ENCODE results near the gene PIM1.

The PIM1 gene

GRCh38 chr6:37137201-37138090 lies 32.5 kb upstream of the PIM1 start:
- DNase-seq (ENCODE audit: low read depth): peak; percentile 12

GRCh38 chr6:37138856-37139229 lies 31.1 kb upstream of the PIM1 start:
- DNase-seq (ENCODE audit: low read depth): no peak

GRCh38 chr6:37139230-37139962 lies 30.6 kb upstream of the PIM1 start:
- no peak for DNase-seq (ENCODE audit: low read depth)

- no peak for DNase-seq (ENCODE audit: low read depth)
These were observed 29.8 kb upstream of the PIM1 start for GRCh38 chr6:37140145-37140544.

GRCh38 chr6:37141281-37142049 lies 28.5 kb upstream of the PIM1 start:
- DNase-seq (ENCODE audit: low read depth): no peak

GRCh38 chr6:37142050-37142614 lies 27.8 kb upstream of the PIM1 start:
- no peak for DNase-seq (ENCODE audit: low read depth)

GRCh38 chr6:37143585-37143984 lies 26.4 kb upstream of the PIM1 start:
- DNase-seq (ENCODE audit: low read depth): no peak

GRCh38 chr6:37145443-37145842 lies 24.5 kb upstream of the PIM1 start:
- DNase-seq (ENCODE audit: low read depth): no peak

GRCh38 chr6:37146735-37147157 lies 23.2 kb upstream of the PIM1 start:
- no peak for DNase-seq (ENCODE audit: low read depth)

GRCh38 chr6:37149745-37150144 lies 20.2 kb upstream of the PIM1 start:
- DNase-seq (ENCODE audit: low read depth): no peak

GRCh38 chr6:37150314-37150713 lies 19.6 kb upstream of the PIM1 start:
- no peak for DNase-seq (ENCODE audit: low read depth)

- DNase-seq (ENCODE audit: low read depth): no peak
These were observed 14.3 kb upstream of the PIM1 start for GRCh38 chr6:37155394-37156312.

- no peak for DNase-seq (ENCODE audit: low read depth)
These were observed 11.4 kb upstream of the PIM1 start for GRCh38 chr6:37158508-37158907.

- DNase-seq (ENCODE audit: low read depth): no peak
These were observed 8.8 kb upstream of the PIM1 start for GRCh38 chr6:37160922-37161778.

- DNase-seq (ENCODE audit: low read depth): no peak
These were observed 7.2 kb upstream of the PIM1 start for GRCh38 chr6:37162740-37163139.

GRCh38 chr6:37168163-37168758 lies 1.7 kb upstream of the PIM1 start:
- DNase-seq (ENCODE audit: low read depth): no peak

- DNase-seq (ENCODE audit: low read depth): no peak
These were observed 999 bp upstream of the PIM1 start for GRCh38 chr6:37168811-37169495.

- peak; percentile 29 for DNase-seq (ENCODE audit: low read depth)
These were observed 585 bp downstream of the PIM1 start for GRCh38 chr6:37170273-37171200.

All from activated gamma-delta T cell treated with anti-CD3 and anti-CD28 coated beads, Interleukin-2, amount 50 U/mL, for 16 hours (primary cell).